ENCODE data around the gene TMEM52. TPM values are rescaled to one million over a fixed set of nuclear protein-coding genes. Genes with fewer than 3 reads are reported as not detected.

TMEM52 gene
- total and polyA plus RNA-seq, 9 donors = 0.42 to 3.3 (median 2.3) TPM

- DNase-seq = no peak
- 76 to 82% (median 79%) methylated on average over 6 of the region's 6 CpGs for WGBS, 3 donors
- no peak overlapping the region for H3K27ac ChIP-seq
- peaks cover 24% of the 10 kb centered on the region for H3K4me1 ChIP-seq (ENCODE audit: insufficient read depth)
- no peaks in the 10 kb centered on the region for H3K27me3 ChIP-seq
- TF ChIP-seq EP300 (IDR thresholded peaks at IDR 0.05) (no peak), POLR2A (IDR thresholded peaks at IDR 0.05) (no peak), CTCF (IDR thresholded peaks at IDR 0.05) (no peak)
- no peaks in the 10 kb centered on the region for H3K36me3 ChIP-seq
- intact Hi-C loops (cut with DNase I) = no loop called here
- H3K9me3 ChIP-seq = no peaks in the 10 kb centered on the region
- no peak overlapping the region for H3K4me3 ChIP-seq
Observed at GRCh38 chr1:1881727-1882126, 37.4 kb downstream of the TMEM52 start.

- TF ChIP-seq EP300 (IDR thresholded peaks at IDR 0.05) (no peak), CTCF (IDR thresholded peaks at IDR 0.05) (no peak), POLR2A (IDR thresholded peaks at IDR 0.05) (no peak)
- H3K36me3 ChIP-seq = no peaks in the 10 kb centered on the region
Observed at GRCh38 chr1:1880617-1881312, 38.3 kb downstream of the TMEM52 start.

GRCh38 chr1:1879942-1880341, 39.1 kb downstream of the TMEM52 start:
- no peak for DNase-seq
- H3K4me3 ChIP-seq = no peak overlapping the region
- no peaks in the 10 kb centered on the region for H3K27me3 ChIP-seq
- WGBS, 3 donors = 91 to 94% (median 94%) methylated on average over 5 of the region's 5 CpGs
- no peaks in the 10 kb centered on the region for H3K36me3 ChIP-seq
- H3K9me3 ChIP-seq = no peaks in the 10 kb centered on the region
- no peak for TF ChIP-seq EP300 (IDR thresholded peaks at IDR 0.05)
- intact Hi-C loops (cut with DNase I) = no loop called here
- H3K4me1 ChIP-seq (ENCODE audit: insufficient read depth) = peaks cover 27% of the 10 kb centered on the region
- H3K27ac ChIP-seq = no peak overlapping the region

More at GRCh38 chr1:1880617-1881312, 38.3 kb downstream of the TMEM52 start:
- no peak for DNase-seq
- Histone ChIP-seq H3K4me3 (no peak overlapping the region), H3K9me3 (no peaks in the 10 kb centered on the region), H3K27ac (no peak overlapping the region), H3K27me3 (no peaks in the 10 kb centered on the region), H3K4me1 (ENCODE audit: insufficient read depth) (peaks cover 27% of the 10 kb centered on the region)
- intact Hi-C loops (cut with DNase I) = no loop called here
- WGBS, 3 donors = 37 to 44% (median 37%) methylated on average over 13 of the region's 13 CpGs

- intact Hi-C loops (cut with DNase I) = no loop called here
- Histone ChIP-seq H3K36me3 (no peaks in the 10 kb centered on the region), H3K27ac (no peak overlapping the region), H3K4me3 (no peak overlapping the region), H3K27me3 (no peaks in the 10 kb centered on the region), H3K9me3 (no peaks in the 10 kb centered on the region), H3K4me1 (ENCODE audit: insufficient read depth) (peaks cover 32% of the 10 kb centered on the region)
- 85 to 89% (median 86%) methylated on average over 5 of the region's 5 CpGs for WGBS, 3 donors
- TF ChIP-seq CTCF (IDR thresholded peaks at IDR 0.05) = no peak
- no peak for TF ChIP-seq POLR2A (IDR thresholded peaks at IDR 0.05)
- TF ChIP-seq EP300 (IDR thresholded peaks at IDR 0.05) = no peak
- DNase-seq = no peak
Observed at GRCh38 chr1:1877865-1878436, 41.1 kb downstream of the TMEM52 start.

- Histone ChIP-seq H3K27me3 (no peaks in the 10 kb centered on the region), H3K36me3 (no peaks in the 10 kb centered on the region), H3K4me1 (ENCODE audit: insufficient read depth) (peaks cover 24% of the 10 kb centered on the region), H3K27ac (no peak overlapping the region), H3K4me3 (no peak overlapping the region), H3K9me3 (no peaks in the 10 kb centered on the region)
- intact Hi-C loops (cut with DNase I) = no loop called here
- WGBS, 3 donors = 73 to 78% (median 78%) methylated on average over 11 of the region's 11 CpGs
- no peak for DNase-seq
- TF ChIP-seq POLR2A (IDR thresholded peaks at IDR 0.05) (no peak), EP300 (IDR thresholded peaks at IDR 0.05) (no peak), CTCF (IDR thresholded peaks at IDR 0.05) (no peak)
Observed at GRCh38 chr1:1876335-1876930, 42.6 kb downstream of the TMEM52 start.

Data from ovary (tissue), 9 donors.